Fibroblast of skin of abdomen (primary cell): ENCODE measurements around the gene ELMO3.

Experiments used
- DNase-seq: peaks from one replicate; pipeline ENCODE4 v3.0.0-alpha.2; 2013

ELMO3 gene

DNA sequence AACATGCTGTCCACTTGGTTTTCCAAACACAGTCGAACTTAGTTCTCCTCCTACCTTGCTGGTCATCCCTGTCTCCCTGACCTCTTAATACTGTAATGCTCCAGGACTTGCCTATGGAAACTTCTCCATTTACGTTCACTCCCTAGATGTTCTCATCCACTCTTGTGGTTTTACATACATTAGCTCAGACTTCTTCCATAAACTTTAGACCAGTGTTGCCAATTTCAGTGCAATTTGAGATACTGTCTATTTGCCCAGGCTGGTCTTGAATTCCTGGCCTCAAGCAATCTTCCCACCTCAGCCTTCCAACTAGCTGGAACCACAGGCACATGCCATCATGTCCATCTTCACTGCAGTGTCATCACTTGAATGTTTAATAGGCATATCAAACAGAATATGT, 16.6 kb upstream of the ELMO3 start:
- DNase-seq, result no peak

DNA sequence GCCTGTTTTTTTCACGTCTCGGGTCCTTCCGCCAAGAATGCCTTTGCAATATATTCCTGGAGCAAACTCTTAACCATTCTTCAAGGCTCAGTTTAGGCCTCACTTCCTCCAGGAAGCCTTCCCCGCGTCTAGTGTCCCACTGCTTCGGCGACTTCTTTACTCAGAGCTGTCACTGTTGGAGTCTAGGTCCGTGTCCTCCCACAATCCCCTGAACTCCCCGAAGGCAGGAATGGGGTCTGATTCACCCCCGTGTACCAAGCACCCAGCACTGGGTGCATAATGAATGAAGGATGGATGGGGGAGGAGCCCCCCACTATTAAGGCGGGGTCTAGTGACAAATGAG, 15.7 kb upstream of the ELMO3 start:
- no peak for DNase-seq

DNA sequence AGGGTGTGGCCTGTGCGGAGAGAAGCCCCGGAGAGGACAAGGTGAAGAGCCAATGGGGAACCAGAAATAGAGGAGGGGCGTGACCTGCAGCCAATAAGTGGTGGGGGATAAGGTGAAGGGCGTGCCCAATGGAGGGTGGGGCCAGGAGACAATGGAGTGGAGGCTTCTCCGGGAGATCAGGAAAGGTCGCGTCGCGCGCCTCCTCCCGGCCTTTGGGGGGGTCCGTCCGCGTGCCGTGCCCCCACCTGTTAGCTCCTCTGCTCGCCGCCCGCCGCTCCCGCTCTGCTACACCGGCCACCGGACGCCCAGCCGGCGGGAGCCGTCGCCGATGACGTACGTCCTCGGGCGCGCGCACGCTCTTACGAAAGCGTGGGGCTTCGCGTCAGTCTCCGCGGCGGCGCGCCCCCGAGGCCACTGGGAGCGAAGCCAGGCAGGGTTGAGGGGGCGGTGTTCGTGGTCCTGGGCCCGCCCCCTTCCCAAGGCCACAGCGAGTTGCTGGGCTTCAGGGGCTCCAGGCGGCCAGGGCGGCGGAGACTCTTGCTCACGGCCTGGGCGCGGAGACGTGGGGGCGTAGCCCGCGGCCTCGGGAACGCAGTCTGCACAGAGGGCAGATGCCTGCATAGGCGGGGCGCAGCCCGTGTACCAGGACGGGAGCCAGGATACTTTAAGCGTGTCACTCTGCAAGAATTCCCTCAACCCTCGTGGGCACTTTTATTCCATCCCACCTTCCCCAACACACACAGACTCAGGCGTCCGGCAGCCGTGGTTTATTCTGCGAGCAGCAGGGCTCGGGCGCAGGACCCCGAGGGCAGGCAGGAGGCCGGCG, 15.1 kb upstream of the ELMO3 start, which contains the start of gene MATCAP1:
Gene MATCAP1 (minus strand): TSS at position 337 of the 826 bp plus-strand sequence. CDS start 3,353 bp downstream, outside the sequence.
- peak; percentile 98 for DNase-seq

DNA sequence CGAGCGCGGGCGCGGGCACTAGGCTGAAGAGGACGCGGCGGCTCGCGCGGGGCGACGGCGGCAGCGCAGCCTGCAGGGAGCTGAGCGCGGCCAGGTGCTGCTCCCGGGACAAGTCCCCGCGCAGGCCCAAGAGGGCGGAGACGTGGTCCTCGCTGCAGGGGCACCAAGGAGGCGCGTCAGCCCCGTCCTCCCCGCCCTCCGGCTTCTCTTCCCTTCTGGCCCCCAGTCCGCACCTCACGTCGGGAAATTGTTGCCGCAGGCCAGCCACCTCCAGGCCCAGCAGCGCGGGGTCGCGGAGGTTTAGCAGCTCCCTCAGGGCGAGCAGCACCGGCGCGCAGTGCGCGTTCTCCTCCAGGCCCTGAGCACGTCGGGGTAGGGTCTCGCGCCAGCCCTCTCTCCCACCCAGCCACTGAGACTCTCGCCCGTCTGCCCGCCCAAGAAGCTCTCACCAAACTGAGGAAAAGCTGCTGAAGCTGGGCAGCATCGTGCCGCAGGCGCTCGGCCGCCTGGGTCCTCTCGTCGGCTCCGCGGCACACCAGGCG, 14.4 kb upstream of the ELMO3 start:
- no peak for DNase-seq

DNA sequence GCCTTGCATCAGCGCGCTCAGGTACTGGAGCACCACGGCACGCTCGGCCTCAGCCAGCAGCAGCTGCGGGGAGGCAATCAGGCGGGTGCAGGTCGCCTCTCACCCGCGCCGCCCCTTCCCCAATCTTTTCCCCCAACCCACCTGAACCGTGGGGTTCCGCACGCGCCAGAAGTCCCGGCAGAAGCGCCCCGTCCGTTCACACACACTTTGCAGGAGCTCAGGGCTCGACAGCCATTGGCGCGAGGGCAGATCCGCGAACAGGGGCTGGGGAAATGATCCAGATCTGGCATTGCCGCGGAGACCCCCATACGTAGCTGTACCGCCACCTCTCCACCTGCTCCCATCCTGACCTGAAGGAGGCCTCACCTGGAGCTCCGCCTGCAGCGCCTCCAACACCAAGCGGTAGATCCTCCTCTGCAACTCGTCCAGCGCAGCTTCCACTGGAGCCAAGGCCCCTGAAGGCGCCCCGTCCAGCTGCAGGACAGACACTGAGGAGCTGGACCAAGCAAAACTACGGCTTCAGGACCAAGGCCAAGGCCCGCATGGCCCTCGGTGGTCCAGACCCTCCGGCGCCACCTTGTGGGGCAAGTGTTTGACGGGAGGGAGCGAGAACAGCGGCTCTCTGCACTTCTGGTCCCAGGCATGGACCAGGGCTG, 13.8 kb upstream of the ELMO3 start:
- DNase-seq, result peak; percentile 82

DNA sequence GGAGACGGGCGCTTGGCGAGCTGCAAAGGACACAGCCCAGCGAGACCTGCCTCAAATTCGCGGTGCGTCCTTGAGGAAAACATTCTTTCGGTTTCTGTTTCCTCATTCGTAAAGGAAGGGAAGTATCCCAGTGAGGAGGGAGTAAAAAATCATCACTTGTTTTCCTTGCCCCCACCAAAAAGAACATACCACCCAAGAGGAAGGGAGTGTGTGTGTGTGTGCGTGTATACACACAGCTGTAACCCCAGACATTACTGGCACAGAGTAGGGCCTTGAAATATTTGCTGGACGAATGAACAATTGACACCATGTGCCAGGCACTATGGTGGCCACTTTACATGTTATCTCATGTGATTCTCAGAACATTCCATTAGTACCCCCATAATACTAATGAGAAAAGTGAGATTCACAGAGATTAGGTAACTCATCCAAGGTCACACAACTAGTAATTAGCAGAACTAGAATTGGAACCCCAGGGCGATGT, 13.2 kb upstream of the ELMO3 start:
- DNase-seq, result no peak

DNA sequence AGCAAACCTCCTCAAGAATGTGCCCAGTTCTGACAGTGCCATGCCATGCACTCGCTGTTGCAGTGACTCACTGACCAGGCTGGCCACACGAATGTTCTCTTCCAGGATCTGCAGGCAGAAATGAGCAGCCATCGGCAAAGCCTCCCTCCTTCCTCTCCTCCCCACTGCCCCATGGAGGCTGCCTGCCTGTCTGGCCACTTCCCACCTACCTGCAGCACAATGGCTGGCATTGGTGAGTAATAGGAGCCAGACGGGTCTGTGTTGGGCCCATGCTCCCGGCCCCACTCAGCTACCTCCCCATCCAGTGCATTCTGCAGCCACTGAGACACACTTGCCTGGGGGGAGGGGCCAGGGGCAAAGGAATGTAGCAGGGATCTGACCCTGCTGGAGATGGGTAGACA, 12.4 kb upstream of the ELMO3 start:
- no peak for DNase-seq

DNA sequence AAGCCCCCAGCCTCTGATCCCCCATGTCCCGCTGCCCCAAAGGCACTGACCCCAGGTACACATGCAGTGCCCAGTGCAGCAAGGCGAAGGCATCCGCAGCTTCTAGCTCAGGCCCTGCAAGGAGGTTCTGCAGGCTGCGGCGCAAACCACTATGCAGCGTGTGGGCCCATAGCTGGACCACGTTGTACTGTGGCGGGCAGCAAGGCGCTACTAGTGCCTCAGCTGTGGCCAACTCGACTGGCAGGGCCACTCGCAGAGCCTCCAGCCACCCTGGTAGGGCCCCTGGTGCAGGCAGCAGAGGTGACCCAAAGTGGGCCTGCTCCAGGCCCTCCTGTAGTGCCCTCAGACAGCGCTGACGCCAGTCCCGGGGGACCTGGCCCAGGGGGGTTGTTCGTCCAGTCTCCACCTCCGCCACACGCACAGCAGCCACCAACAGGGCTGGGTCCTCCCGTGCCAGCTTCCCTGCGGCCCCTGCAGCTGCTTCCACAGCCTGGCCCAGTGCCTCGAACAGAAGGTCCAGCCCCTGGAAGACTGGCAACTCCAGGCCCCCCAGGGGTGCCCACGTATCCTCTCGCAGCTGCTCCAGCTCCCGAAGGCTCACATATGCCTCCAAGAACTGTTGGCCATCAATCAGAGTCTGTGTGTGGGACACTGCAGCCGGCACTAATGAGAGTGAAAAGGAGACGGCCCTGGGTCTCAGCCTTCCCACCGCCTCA, 11.6 kb upstream of the ELMO3 start:
- DNase-seq, result no peak

DNA sequence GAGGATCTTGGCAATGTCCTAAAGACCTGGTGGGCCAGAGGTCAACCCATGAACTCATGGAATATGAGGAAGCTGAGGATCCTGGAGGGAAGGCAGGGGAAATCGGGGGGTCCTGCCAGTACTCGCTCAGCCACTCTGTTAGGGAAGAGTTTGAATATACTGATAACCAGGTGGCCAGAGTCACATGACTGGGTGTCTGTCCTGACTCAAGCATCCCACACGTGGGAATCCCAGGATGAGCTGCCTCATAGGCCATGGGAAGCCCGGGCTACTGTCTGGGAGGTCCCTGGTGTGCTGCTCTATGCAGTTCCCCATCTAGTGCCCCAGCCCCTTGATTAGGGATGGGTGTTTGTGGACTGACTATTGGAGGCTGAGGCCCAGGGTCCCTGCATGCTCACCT, 10.6 kb upstream of the ELMO3 start:
- no peak for DNase-seq

DNA sequence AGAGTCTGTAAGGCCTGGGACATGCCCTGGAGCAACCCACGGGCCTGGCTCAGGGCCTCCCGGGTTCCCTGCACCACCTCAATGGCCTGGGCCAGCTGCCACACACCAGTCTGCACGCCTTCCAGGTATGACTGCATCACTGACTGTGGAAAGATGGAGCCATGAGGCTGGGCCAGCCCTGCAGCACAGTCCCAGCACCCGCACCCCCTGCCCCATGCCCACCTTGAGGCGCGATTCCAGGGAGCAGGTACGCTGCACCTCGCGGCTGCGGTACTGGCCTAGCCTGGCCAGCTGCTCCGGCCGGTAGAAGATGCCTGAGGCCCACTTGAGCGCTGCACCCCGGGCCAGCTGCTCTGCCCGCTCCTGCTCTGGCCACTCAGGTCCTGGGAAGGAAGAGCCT, 10.1 kb upstream of the ELMO3 start:
- no peak for DNase-seq

DNA sequence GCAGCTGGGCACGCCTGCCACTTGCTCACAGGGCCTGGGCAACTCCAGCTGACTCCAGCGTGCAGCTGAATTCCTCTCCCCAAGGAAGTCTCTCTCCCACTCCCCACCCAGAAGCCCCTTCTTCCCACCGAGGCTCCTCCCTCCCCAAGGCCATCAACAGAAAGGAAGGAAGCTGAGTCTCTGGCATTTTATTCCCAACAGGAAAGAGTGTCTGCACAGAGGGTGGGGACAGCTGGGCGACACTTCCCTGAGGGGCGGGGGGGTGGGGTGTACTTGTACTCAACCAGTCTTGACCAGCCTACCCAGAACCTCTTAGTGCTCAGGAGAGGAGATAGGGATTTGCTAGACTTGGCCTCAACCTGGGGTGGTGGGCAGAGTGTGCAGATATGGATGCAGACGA, 8.9 kb upstream of the ELMO3 start, which contains the start of gene EXOC3L1:
Gene EXOC3L1 (minus strand): TSS at position 96 of the 400 bp plus-strand sequence. CDS start 460 bp downstream, outside the sequence.
- no peak for DNase-seq

DNA sequence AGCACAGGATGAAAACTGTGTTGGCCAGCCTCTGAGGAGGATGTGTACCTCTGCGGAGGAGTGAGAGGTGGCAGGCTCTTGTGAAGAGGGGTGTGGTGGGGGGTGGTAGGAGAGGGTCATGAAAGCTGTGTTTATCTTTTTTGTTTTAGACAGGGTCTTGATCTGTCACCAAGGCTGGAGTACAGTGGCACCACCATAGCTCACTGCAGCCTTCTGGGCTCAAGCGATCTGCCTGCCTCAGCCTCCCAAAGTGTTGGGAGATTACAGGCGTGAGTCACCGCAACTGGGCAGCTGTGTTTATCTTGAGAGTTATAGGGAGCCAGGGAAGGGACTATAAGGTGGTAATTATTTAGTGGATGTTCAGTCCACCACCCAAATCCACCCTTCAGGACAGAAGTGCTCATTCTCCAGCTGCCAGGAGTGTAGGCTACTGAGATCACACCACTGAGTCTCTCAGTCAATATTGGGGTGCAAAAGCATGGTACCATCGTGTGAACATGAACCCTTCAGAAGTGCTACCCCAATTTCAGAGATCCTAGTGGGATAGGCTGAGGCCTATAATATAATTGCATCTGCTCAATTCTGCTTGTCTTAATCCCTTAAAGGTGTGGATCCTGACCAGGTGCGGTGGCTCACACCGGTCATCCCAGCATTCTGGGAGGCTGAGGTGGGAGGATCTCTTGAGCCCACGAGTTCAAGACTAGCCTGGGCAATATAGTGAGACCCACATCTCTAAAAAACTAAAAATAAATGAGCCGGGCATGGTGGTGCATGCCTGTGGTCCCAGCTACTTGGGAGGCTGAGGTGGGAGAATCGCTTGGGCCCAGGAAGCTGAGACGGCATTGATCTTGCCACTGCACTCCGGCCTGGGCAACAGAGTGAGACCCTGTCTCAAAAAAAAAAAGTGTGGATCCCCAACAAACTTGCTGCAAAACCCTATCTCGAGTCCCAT, 8.2 kb upstream of the ELMO3 start:
- DNase-seq, result no peak

DNA sequence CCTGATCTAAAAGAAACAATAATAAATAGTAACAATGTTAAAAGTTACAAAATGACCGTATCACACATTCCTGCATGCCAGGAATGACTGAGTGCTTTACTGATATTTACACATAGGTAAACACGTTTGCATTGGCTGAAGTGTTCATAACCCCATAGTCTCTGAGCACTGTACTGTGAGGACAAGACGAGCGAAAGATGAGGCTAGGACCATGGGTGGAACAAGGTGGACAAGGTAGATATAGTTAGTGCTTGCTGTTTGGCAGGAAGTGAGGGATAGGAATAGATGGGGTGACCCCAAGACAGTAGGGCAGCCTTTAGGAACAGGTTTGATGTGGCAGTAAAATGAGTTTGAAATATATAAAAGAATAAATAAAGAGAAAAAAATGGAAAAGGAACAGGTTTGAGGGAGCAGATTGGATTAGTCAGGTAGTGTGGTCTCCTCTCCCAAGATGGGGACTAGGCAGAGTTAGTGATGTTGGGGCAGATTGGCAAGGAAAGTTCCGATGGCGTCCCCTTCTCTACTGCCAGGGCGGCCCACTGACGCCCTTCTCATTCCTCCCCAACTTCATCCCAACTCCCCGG, 7.4 kb upstream of the ELMO3 start:
- no peak for DNase-seq

DNA sequence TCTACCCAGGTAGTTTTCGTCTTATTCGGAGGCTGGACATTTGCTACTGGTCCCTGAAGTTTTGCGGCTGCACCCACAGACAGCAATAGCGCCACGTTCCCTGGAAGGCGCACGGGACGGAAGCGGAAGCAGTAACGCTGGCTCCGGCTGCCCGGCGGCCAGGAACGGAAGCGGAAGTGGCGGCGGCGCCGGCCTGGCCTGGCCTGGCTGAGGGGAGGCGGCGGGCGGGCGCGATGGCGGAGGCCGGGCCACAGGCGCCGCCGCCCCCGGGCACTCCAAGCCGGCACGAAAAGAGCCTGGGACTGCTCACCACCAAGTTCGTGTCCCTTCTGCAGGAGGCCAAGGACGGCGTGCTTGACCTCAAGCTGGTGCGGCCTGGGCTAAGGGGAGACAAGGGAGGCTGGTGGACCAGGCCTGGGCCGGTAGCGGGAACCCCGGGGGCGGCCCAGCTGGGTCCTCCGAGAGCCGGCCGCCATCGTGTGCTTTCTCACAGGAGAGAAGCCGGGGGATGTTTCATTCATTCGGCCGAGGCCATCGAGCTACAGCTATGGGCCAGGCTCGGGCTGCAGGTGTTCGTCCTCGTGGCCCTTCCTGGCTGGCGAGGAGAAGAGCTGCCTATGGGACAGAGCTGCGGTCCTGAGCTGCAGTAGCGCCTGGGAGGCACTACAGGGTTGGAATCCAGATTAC, 6.8 kb upstream of the ELMO3 start, which contains the start of gene E2F4:
Gene E2F4 (plus strand): TSS at position 161 of the 687 bp plus-strand sequence. CDS start 73 bp downstream, at position 234.
- peak; percentile 90 for DNase-seq

DNA sequence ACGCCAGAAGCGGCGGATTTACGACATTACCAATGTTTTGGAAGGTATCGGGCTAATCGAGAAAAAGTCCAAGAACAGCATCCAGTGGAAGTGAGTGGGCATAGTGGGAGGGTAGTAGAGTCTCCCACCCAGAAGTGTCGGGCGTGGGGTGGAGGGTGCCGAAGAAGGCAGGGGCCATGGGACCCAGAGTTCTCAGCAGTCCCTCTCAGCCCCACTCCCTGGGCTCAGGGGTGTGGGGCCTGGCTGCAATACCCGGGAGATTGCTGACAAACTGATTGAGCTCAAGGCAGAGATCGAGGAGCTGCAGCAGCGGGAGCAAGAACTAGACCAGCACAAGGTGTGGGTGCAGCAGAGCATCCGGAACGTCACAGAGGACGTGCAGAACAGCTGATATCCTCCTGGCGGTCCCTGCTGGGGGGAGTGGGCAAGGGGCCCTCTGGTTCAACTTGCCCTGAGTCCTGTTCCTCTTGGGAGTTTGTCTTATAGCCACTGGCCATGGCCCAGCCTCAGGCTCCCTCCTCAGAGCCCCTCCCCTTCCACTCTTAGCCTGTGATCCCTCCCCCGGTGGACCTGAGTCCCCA, 6.1 kb upstream of the ELMO3 start:
- no peak for DNase-seq

DNA sequence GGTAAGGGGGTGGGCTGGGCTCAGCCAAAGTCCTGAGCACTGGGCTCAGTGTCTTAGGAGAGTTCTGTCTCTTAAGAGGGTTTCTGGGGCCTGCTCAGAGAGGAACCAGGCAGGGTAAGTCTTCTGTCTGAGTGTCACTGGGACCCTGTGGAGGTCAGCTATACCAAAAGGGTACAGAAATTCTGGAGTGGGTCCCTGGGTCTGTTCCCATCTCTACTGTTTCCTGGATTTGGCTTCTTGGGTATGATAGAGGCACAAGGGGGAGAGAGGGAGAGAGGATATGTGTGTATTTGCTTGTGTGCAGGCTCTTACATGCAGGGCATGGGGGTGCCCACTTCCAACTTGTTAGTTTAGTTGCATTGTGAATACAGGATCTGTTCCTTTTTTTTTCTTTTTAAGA, 5.4 kb upstream of the ELMO3 start:
- DNase-seq, result no peak

DNA sequence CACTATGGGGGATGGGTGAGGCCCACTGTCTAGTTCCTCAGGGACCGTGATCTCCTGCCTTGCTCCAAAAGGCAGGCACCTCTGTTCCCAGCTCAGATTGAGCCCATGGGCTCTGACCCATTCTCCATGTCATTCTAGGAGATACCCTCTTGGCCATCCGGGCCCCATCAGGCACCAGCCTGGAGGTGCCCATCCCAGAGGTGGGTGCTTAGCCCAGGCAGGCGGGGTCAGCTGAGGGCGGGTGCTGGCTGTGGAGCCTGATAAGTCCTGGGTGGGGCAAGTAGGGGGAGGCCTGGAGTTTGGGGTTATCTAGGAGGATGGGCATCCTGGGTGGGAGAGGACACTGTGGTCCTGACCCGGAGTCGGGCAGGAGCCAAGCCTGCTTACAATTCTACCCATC, 4.7 kb upstream of the ELMO3 start:
- no peak for DNase-seq

DNA sequence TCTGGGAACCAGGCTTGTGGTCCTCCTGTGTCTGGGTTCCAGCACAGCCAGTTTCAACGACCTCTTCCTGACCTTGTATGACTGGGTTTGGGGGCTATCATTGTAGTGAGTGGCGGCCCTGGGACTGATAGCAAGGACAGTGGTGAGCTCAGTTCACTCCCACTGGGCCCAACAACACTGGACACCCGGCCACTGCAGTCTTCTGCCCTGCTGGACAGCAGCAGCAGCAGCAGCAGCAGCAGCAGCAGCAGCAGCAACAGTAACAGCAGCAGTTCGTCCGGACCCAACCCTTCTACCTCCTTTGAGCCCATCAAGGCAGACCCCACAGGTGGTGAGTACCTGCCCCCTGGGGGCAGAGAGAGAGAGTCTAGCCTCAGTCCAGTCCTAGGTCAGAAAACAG, 3.3 kb upstream of the ELMO3 start:
- no peak for DNase-seq

DNA sequence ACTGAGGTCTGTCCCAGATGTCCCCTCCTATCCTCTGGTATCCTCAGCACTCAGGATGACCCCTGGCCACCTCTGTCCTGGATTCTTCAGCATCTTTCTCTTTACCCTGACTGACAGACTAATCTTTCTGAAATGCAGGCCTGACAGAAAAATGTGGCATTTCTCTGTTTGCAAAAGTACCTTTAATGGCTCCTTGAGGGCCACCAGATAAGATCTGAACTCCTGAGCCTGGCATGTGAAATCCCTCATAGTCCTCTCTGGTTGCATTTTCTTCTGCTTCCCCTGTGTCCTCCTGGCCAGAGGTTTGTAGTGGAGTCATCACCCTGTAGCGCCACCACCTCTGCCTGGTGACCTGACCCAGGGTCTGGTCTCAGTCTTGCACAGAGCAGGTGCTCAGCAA, 2.0 kb upstream of the ELMO3 start:
- DNase-seq, result no peak

DNA sequence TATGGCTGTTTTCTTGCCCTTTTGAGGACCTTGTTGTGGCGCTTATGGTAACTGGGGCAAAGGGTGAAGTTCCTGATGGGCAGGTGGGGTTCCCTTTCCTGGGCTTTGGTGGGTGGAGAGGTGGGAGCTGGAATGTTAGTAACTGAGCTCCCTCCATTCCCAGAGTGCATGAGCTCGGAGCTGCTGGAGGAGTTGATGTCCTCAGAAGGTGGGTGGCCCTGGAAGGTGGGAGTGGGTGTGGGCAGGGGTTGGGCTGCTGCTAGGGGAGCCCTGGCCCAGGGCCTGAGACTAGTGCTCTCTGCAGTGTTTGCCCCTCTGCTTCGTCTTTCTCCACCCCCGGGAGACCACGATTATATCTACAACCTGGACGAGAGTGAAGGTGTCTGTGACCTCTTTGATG, 1.2 kb upstream of the ELMO3 start:
- DNase-seq, result no peak
